ENCODE results near the gene IGHMBP2.

The IGHMBP2 gene

GRCh38 chr11:68932358-68932757, 28.7 kb downstream of the IGHMBP2 start:
- no peaks in the 10 kb centered on the region for H4K20me1 ChIP-seq (ENCODE audit: insufficient read depth, low read length)

GRCh38 chr11:68932933-68933577, 29.4 kb downstream of the IGHMBP2 start:
- Histone ChIP-seq H3K79me2 (ENCODE audit: insufficient read depth, low read length) (no peaks in the 10 kb centered on the region), H2AFZ (ENCODE audit: low read length) (no peak overlapping the region), H3K4me1 (ENCODE audit: insufficient read depth, low read length, severe bottlenecking) (no peaks in the 10 kb centered on the region), H3K36me3 (ENCODE audit: insufficient read depth, low read length) (peaks cover 54% of the 10 kb centered on the region), H3K4me2 (ENCODE audit: low read length) (no peak overlapping the region), H3K4me3 (ENCODE audit: low read depth, low read length, poor library complexity, severe bottlenecking) (no peak overlapping the region), H3K9me3 (ENCODE audit: low read length) (no peaks in the 10 kb centered on the region), H4K20me1 (ENCODE audit: insufficient read depth, low read length) (no peaks in the 10 kb centered on the region), H3K9me2 (ENCODE audit: low read depth, low read length) (no peaks in the 10 kb centered on the region), H3F3A (ENCODE audit: insufficient read depth, low read length) (no peaks in the 10 kb centered on the region), H3K27ac (ENCODE audit: low read depth, low read length, poor library complexity, severe bottlenecking) (no peak overlapping the region), H3K9ac (ENCODE audit: low read length) (no peak overlapping the region), H3K27me3 (ENCODE audit: insufficient read depth, low read length) (no peaks in the 10 kb centered on the region)
- no peak for TF ChIP-seq CTCF (IDR thresholded peaks at IDR 0.05; ENCODE audit: low read length)
- no peak for TF ChIP-seq EZH2 (IDR thresholded peaks at IDR 0.05; ENCODE audit: borderline replicate concordance, low read length)

More at GRCh38 chr11:68932358-68932757, 28.7 kb downstream of the IGHMBP2 start:
- TF ChIP-seq EZH2 (IDR thresholded peaks at IDR 0.05; ENCODE audit: borderline replicate concordance, low read length) (no peak), CTCF (IDR thresholded peaks at IDR 0.05; ENCODE audit: low read length) (no peak)
- no peak overlapping the region for H3K9ac ChIP-seq (ENCODE audit: low read length)
- no peak overlapping the region for H2AFZ ChIP-seq (ENCODE audit: low read length)
- no peaks in the 10 kb centered on the region for H3K27me3 ChIP-seq (ENCODE audit: insufficient read depth, low read length)
- H3K9me3 ChIP-seq (ENCODE audit: low read length), result no peaks in the 10 kb centered on the region
- no peaks in the 10 kb centered on the region for H3F3A ChIP-seq (ENCODE audit: insufficient read depth, low read length)
- no peaks in the 10 kb centered on the region for H3K79me2 ChIP-seq (ENCODE audit: insufficient read depth, low read length)
- peaks cover 54% of the 10 kb centered on the region for H3K36me3 ChIP-seq (ENCODE audit: insufficient read depth, low read length)
- H3K4me3 ChIP-seq (ENCODE audit: low read depth, low read length, poor library complexity, severe bottlenecking), result no peak overlapping the region
- H3K4me2 ChIP-seq (ENCODE audit: low read length), result no peak overlapping the region
- H3K4me1 ChIP-seq (ENCODE audit: insufficient read depth, low read length, severe bottlenecking), result peaks cover 3% of the 10 kb centered on the region
- H3K9me2 ChIP-seq (ENCODE audit: low read depth, low read length), result no peaks in the 10 kb centered on the region
- no peak overlapping the region for H3K27ac ChIP-seq (ENCODE audit: low read depth, low read length, poor library complexity, severe bottlenecking)

- no peak overlapping the region for H2AFZ ChIP-seq (ENCODE audit: low read length)
- H3K9ac ChIP-seq (ENCODE audit: low read length), result no peak overlapping the region
- H3K36me3 ChIP-seq (ENCODE audit: insufficient read depth, low read length), result peaks cover 55% of the 10 kb centered on the region
- H3K4me2 ChIP-seq (ENCODE audit: low read length), result no peak overlapping the region
- no peak overlapping the region for H3K4me3 ChIP-seq (ENCODE audit: low read depth, low read length, poor library complexity, severe bottlenecking)
- H3K9me2 ChIP-seq (ENCODE audit: low read depth, low read length), result no peaks in the 10 kb centered on the region
- TF ChIP-seq EZH2 (IDR thresholded peaks at IDR 0.05; ENCODE audit: borderline replicate concordance, low read length) (no peak), CTCF (IDR thresholded peaks at IDR 0.05; ENCODE audit: low read length) (no peak)
- H3K9me3 ChIP-seq (ENCODE audit: low read length), result no peaks in the 10 kb centered on the region
- H4K20me1 ChIP-seq (ENCODE audit: insufficient read depth, low read length), result no peaks in the 10 kb centered on the region
- H3K4me1 ChIP-seq (ENCODE audit: insufficient read depth, low read length, severe bottlenecking), result no peaks in the 10 kb centered on the region
- no peak overlapping the region for H3K27ac ChIP-seq (ENCODE audit: low read depth, low read length, poor library complexity, severe bottlenecking)
- H3K27me3 ChIP-seq (ENCODE audit: insufficient read depth, low read length), result no peaks in the 10 kb centered on the region
- no peaks in the 10 kb centered on the region for H3K79me2 ChIP-seq (ENCODE audit: insufficient read depth, low read length)
- H3F3A ChIP-seq (ENCODE audit: insufficient read depth, low read length), result no peaks in the 10 kb centered on the region
Observed at GRCh38 chr11:68933605-68934320, 30.1 kb downstream of the IGHMBP2 start.

All from OCI-LY1 (cell line).